HEK293 (cell line): ENCODE data around the gene PLEKHG4B.

Experiments used
- CTCF ChIA-PET: fragments of 350-600 bp; formaldehyde crosslinking; extraction: SDS; loops from one replicate; lab custom pipeline; 2021; ENCODE audit warnings: antibody characterized with exemption; lab: Yijun Ruan, JAX
- POLR2A ChIA-PET: fragments of 300-600 bp; formaldehyde crosslinking; extraction: SDS; loops from one replicate; lab custom pipeline; 2020; ENCODE audit warnings: antibody characterized with exemption, inconsistent platforms; lab: Yijun Ruan, JAX
- H3K27ac ChIP-seq: fragments of 200-500 bp; sonication (Bioruptor generic); 2 replicates; pipeline ENCODE4 v1.5.1; 2014; ENCODE audit warnings: low read depth, low read length, control low read depth, inconsistent platforms; ENCODE audit errors: extremely low read depth
- H3K36me3 ChIP-seq, 2 experiments: fragments of 200-500 bp in 1 of 2; sonication (Bioruptor generic) in 1 of 2; 1 replicate in 1 of 2; 2 replicates in 1 of 2; pipeline ENCODE4 v1.5.1; 2014 to 2017; ENCODE audit warnings: inconsistent platforms in 2 of 2, low read length in 2 of 2; ENCODE audit not compliant: control insufficient read depth in 2 of 2, insufficient read depth in 1 of 2
- H3K4me1 ChIP-seq: fragments of 200-500 bp; sonication (Bioruptor generic); 2 replicates; pipeline ENCODE4 v1.5.1; 2014; ENCODE audit warnings: mild to moderate bottlenecking, low read length, inconsistent platforms; ENCODE audit not compliant: control insufficient read depth, insufficient read depth
- H3K4me3 ChIP-seq: 2 replicates; pipeline ENCODE4 v1.5.1; 2011; ENCODE audit warnings: low read depth, mild to moderate bottlenecking, control low read depth, low read length, moderate library complexity
- H3K9me3 ChIP-seq: fragments of 200-500 bp; sonication (Bioruptor generic); 2 replicates; pipeline ENCODE4 v1.5.1; 2014; ENCODE audit warnings: low read depth, low read length, inconsistent platforms; ENCODE audit not compliant: control insufficient read depth, insufficient read depth
- KLF1 ChIP-seq: fragments of 450-650 bp; formaldehyde crosslinking; IDR thresholded peaks from 2 replicates; pipeline ENCODE4 v1.5.1; 2016; ENCODE audit warnings: missing biosample characterization, missing genetic modification characterization
- MZF1 ChIP-seq: fragments of 450-650 bp; formaldehyde crosslinking; IDR thresholded peaks from 2 replicates; pipeline ENCODE4 v1.5.1; 2017; ENCODE audit warnings: missing biosample characterization, missing genetic modification characterization, borderline replicate concordance
- PATZ1 ChIP-seq: fragments of 450-650 bp; formaldehyde crosslinking; IDR thresholded peaks from 2 replicates; pipeline ENCODE4 v1.5.1; 2016; ENCODE audit warnings: missing biosample characterization, missing genetic modification characterization
- SCRT2 ChIP-seq: fragments of 450-650 bp; formaldehyde crosslinking; IDR thresholded peaks from 2 replicates; pipeline ENCODE4 v1.5.1; 2016; ENCODE audit warnings: missing biosample characterization, missing genetic modification characterization
- ZEB2 ChIP-seq: fragments of 450-650 bp; formaldehyde crosslinking; IDR thresholded peaks from 2 replicates; pipeline ENCODE4 v1.5.1; 2016; ENCODE audit warnings: missing biosample characterization, missing genetic modification characterization
- ZNF10 ChIP-seq: fragments of 450-650 bp; formaldehyde crosslinking; IDR thresholded peaks from 2 replicates; pipeline ENCODE4 v1.5.1; 2017; ENCODE audit warnings: missing biosample characterization, missing genetic modification characterization
- ZNF140 ChIP-seq: fragments of 450-650 bp; formaldehyde crosslinking; IDR thresholded peaks from 2 replicates; pipeline ENCODE4 v1.5.1; 2016; ENCODE audit warnings: missing biosample characterization, missing genetic modification characterization
- ZNF18 ChIP-seq: fragments of 450-650 bp; formaldehyde crosslinking; IDR thresholded peaks from 2 replicates; pipeline ENCODE4 v1.5.1; 2016; ENCODE audit warnings: missing biosample characterization, missing genetic modification characterization
- ZNF274 ChIP-seq, 2 experiments: fragments of 200-500 bp in 1 of 2; fragments of 450-650 bp in 1 of 2; sonication (Bioruptor generic) in 1 of 2; formaldehyde crosslinking in 1 of 2; IDR thresholded peaks; 2 replicates each; pipeline versions ENCODE4 v1.5.1 to v1.6.1; 2014 to 2016; ENCODE audit warnings: borderline replicate concordance in 1 of 2, inconsistent platforms in 1 of 2, low read length in 1 of 2, missing biosample characterization in 1 of 2, missing genetic modification characterization in 1 of 2
- ZNF335 ChIP-seq: fragments of 450-650 bp; formaldehyde crosslinking; conservative IDR thresholded peaks from 2 replicates; pipeline ENCODE4 v1.5.1; 2016; ENCODE audit warnings: missing biosample characterization, missing genetic modification characterization
- ZNF341 ChIP-seq: fragments of 450-650 bp; formaldehyde crosslinking; IDR thresholded peaks from 2 replicates; pipeline ENCODE4; 2016; ENCODE audit warnings: low read depth, missing biosample characterization, missing genetic modification characterization
- ZNF404 ChIP-seq: fragments of 450-650 bp; formaldehyde crosslinking; IDR thresholded peaks from 2 replicates; pipeline ENCODE4 v1.5.1; 2017; ENCODE audit warnings: missing biosample characterization, missing genetic modification characterization
- ZNF449 ChIP-seq: fragments of 450-650 bp; formaldehyde crosslinking; IDR thresholded peaks from 2 replicates; pipeline ENCODE4 v1.5.1; 2017; ENCODE audit warnings: missing biosample characterization, mild to moderate bottlenecking, missing genetic modification characterization, moderate library complexity
- ZNF549 ChIP-seq: fragments of 450-650 bp; IDR thresholded peaks from 2 replicates; pipeline ENCODE4 v1.5.1; 2018; ENCODE audit warnings: missing biosample characterization, missing genetic modification characterization, mild to moderate bottlenecking, inconsistent platforms, moderate library complexity
- ZNF558 ChIP-seq: fragments of 450-650 bp; formaldehyde crosslinking; IDR thresholded peaks from 2 replicates; pipeline ENCODE4 v1.5.1; 2016; ENCODE audit warnings: missing biosample characterization, missing genetic modification characterization
- ZNF792 ChIP-seq: fragments of 450-650 bp; formaldehyde crosslinking; IDR thresholded peaks from 2 replicates; pipeline ENCODE4 v1.5.1; 2016; ENCODE audit warnings: missing biosample characterization, missing genetic modification characterization
- TF ChIP-seq, protein P1 (sequence below): fragments of 450-650 bp; formaldehyde crosslinking; optimal IDR thresholded peaks from 2 replicates; pipeline ENCODE3; 2016; ENCODE audit warnings: missing biosample characterization, mild to moderate bottlenecking, missing genetic modification characterization
- TF ChIP-seq, protein P2 (sequence below): fragments of 450-650 bp; formaldehyde crosslinking; IDR thresholded peaks from 2 replicates; pipeline ENCODE4 v1.5.1; 2016; ENCODE audit warnings: missing biosample characterization, missing genetic modification characterization
- TF ChIP-seq, protein P3 (sequence below): sonication (generic); formaldehyde crosslinking; IDR thresholded peaks from 2 replicates; pipeline ENCODE4 v1.8.1; 2022; ENCODE audit warnings: mild to moderate bottlenecking, moderate library complexity, missing genetic modification reagents
- TF ChIP-seq, protein P4 (sequence below): fragments of 450-650 bp; formaldehyde crosslinking; IDR thresholded peaks from 2 replicates; pipeline ENCODE4 v1.5.1; 2016; ENCODE audit warnings: missing biosample characterization, missing genetic modification characterization
- TF ChIP-seq, protein P5 (sequence below): fragments of 450-650 bp; formaldehyde crosslinking; conservative IDR thresholded peaks from 2 replicates; pipeline ENCODE4 v1.5.1; 2016; ENCODE audit warnings: low read depth, missing biosample characterization, missing genetic modification characterization

The PLEKHG4B gene

DNA sequence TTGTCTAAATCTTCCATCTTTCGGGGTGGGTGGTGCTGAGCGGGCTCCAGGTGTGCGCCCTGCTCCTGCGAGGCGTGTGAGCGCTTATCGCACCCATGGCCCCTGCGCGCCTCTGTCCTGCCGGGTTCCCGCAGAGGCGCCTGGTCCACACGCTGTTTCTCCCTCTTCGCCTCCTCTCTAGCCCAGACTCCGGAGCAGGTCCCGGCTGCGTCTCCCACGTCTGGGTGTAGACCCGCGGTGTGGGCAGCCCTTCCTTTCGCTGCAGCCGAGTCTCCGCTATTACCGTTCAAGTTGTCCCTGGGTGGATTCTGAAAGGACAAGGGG is 40.5 kb upstream of the PLEKHG4B start (continued):
- TF ChIP-seq, protein P1, sequence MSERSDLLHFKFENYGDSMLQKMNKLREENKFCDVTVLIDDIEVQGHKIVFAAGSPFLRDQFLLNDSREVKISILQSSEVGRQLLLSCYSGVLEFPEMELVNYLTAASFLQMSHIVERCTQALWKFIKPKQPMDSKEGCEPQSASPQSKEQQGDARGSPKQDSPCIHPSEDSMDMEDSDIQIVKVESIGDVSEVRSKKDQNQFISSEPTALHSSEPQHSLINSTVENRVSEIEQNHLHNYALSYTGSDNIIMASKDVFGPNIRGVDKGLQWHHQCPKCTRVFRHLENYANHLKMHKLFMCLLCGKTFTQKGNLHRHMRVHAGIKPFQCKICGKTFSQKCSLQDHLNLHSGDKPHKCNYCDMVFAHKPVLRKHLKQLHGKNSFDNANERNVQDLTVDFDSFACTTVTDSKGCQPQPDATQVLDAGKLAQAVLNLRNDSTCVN (tag by site-specific recombination), result no peak
- TF ChIP-seq ZNF140 (tag by site-specific recombination), result no peak
- TF ChIP-seq ZNF274 (IDR thresholded peaks at IDR 0.05; ENCODE audit: low read length), result no peak
- TF ChIP-seq ZNF274 (tag by site-specific recombination; IDR thresholded peaks at IDR 0.05; ENCODE audit: borderline replicate concordance), result no peak
- no peak for TF ChIP-seq MZF1 (tag by site-specific recombination)
- TF ChIP-seq KLF1 (tag by site-specific recombination), result no peak
- no peak for TF ChIP-seq ZNF449 (tag by site-specific recombination)
- no peak for TF ChIP-seq SCRT2 (tag by site-specific recombination)
- TF ChIP-seq ZNF404 (tag by site-specific recombination), result no peak
- TF ChIP-seq, protein P2, sequence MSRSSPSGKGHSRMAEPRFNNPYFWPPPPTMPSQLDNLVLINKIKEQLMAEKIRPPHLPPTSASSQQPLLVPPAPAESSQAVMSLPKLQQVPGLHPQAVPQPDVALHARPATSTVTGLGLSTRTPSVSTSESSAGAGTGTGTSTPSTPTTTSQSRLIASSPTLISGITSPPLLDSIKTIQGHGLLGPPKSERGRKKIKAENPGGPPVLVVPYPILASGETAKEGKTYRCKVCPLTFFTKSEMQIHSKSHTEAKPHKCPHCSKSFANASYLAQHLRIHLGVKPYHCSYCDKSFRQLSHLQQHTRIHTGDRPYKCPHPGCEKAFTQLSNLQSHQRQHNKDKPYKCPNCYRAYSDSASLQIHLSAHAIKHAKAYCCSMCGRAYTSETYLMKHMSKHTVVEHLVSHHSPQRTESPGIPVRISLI (tag by site-specific recombination), result no peak
- no peak for TF ChIP-seq ZNF558
- TF ChIP-seq, protein P3, sequence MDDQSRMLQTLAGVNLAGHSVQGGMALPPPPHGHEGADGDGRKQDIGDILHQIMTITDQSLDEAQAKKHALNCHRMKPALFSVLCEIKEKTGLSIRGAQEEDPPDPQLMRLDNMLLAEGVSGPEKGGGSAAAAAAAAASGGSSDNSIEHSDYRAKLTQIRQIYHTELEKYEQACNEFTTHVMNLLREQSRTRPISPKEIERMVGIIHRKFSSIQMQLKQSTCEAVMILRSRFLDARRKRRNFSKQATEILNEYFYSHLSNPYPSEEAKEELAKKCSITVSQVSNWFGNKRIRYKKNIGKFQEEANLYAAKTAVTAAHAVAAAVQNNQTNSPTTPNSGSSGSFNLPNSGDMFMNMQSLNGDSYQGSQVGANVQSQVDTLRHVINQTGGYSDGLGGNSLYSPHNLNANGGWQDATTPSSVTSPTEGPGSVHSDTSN (CRISPR knock-in tag), result no peak

DNA sequence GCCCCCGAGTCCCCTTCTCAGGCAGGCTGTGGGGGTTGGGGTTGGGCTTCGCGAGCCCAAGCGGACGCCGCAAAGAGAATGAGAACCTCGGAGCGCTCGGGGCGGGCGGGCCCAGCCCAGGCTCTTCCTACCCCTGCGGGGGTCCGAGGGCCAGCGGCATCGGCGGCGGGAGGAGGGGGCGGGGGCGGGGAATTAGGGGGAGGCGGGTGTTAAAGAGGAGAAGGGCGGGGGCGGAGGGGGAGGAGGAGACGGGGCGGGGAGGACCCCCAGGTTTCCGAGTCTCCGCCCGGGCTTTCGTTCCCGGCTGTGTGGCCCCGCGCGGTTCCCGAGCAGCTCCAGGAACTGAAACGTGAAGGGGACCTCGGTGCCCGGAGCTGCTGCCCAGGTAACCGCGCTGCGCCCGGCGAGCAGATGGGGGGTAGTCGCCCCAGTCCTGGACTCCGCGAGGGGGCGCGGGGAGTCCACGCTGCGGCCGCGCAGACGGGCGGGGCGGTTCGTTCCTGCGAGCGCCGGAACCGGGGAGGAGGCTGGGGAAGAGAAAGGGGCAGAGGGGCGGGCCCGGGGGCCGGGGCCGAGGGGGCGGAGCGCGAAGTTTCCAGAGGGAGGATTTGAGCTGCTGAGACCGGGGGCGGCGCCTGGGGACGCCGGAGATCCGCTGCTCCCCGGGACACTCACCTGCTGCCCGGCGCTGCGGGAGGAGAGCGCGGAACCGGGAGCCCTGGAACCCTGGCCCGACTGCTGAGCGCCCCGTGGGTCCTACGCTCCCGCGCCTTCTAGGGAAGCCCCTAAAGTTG is 38.4 kb upstream of the PLEKHG4B start:
- POLR2A ChIA-PET, result interaction anchor here (1.0 kb wide), 1 partner anchor 37 kb away, joined by 3 read pairs; no protein-coding TSS in a partner anchor
- Histone ChIP-seq H3K9me3 (no peaks in the 10 kb centered on the region), H3K4me3 (peak overlapping the region; percentile 63), H3K36me3 (no peaks in the 10 kb centered on the region), H3K27ac (0 out of 2 replicates have a peak overlapping the region, but pooled peaks have one; percentile 16), H3K4me1 (no peaks in the 10 kb centered on the region)
- CTCF ChIA-PET, result interaction anchor here (0.6 kb wide), 1 partner anchor 836 kb away, joined by 3 read pairs; no protein-coding TSS in a partner anchor
- TF ChIP-seq ZNF18 (tag by site-specific recombination) (no peak), ZEB2 (tag by site-specific recombination) (peak; percentile 45; the same call in 1 of the 2 replicates), ZNF335 (peak; percentile 82), PATZ1 (tag by site-specific recombination) (peak; percentile 50; the same call in 1 of the 2 replicates), ZNF549 (tag by site-specific recombination) (no peak), ZNF341 (peak; percentile 73), ZNF792 (tag by site-specific recombination) (no peak), ZNF10 (tag by site-specific recombination) (no peak)
- TF ChIP-seq, protein P4, sequence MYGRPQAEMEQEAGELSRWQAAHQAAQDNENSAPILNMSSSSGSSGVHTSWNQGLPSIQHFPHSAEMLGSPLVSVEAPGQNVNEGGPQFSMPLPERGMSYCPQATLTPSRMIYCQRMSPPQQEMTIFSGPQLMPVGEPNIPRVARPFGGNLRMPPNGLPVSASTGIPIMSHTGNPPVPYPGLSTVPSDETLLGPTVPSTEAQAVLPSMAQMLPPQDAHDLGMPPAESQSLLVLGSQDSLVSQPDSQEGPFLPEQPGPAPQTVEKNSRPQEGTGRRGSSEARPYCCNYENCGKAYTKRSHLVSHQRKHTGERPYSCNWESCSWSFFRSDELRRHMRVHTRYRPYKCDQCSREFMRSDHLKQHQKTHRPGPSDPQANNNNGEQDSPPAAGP (tag by site-specific recombination), result 0 out of 2 replicates have a peak, but pooled peaks have one; percentile 30
- TF ChIP-seq, protein P5, sequence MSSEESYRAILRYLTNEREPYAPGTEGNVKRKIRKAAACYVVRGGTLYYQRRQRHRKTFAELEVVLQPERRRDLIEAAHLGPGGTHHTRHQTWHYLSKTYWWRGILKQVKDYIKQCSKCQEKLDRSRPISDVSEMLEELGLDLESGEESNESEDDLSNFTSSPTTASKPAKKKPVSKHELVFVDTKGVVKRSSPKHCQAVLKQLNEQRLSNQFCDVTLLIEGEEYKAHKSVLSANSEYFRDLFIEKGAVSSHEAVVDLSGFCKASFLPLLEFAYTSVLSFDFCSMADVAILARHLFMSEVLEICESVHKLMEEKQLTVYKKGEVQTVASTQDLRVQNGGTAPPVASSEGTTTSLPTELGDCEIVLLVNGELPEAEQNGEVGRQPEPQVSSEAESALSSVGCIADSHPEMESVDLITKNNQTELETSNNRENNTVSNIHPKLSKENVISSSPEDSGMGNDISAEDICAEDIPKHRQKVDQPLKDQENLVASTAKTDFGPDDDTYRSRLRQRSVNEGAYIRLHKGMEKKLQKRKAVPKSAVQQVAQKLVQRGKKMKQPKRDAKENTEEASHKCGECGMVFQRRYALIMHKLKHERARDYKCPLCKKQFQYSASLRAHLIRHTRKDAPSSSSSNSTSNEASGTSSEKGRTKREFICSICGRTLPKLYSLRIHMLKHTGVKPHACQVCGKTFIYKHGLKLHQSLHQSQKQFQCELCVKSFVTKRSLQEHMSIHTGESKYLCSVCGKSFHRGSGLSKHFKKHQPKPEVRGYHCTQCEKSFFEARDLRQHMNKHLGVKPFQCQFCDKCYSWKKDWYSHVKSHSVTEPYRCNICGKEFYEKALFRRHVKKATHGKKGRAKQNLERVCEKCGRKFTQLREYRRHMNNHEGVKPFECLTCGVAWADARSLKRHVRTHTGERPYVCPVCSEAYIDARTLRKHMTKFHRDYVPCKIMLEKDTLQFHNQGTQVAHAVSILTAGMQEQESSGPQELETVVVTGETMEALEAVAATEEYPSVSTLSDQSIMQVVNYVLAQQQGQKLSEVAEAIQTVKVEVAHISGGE, result peak; percentile 32; the same call in 1 of the 2 replicates
